IgD-negative memory B cell (primary cell): ENCODE results near the gene BCL2L11. TPM values are rescaled to one million over a fixed set of nuclear protein-coding genes. Genes with fewer than 3 reads are reported as not detected.

Source experiments
- H3K27ac Mint-ChIP-seq, 3 donors: one replicate each; pipeline ENCODE4 v1.8.0; 2020 to 2022; ENCODE audit warnings: mild to moderate bottlenecking in 3 of 3, mixed read lengths in 3 of 3, moderate library complexity in 1 of 3
- H3K27me3 Mint-ChIP-seq: one replicate; pipeline ENCODE4 v1.8.0; 2021; ENCODE audit warnings: mixed read lengths
- H3K36me3 Mint-ChIP-seq: one replicate; pipeline ENCODE4 v1.8.0; 2020; ENCODE audit warnings: mild to moderate bottlenecking, mixed read lengths
- H3K4me1 Mint-ChIP-seq, 3 donors: one replicate each; pipeline ENCODE4 v1.8.0; 2020 to 2022; ENCODE audit warnings: mixed read lengths in 3 of 3, mild to moderate bottlenecking in 1 of 3
- H3K4me3 Mint-ChIP-seq, 4 donors: one replicate each; pipeline ENCODE4 v1.8.0; 2020 to 2022; ENCODE audit warnings: mild to moderate bottlenecking in 4 of 4, mixed read lengths in 4 of 4, moderate library complexity in 3 of 4
- H3K9me3 Mint-ChIP-seq, 3 donors: one replicate each; pipeline ENCODE4 v1.8.0; 2020 to 2021; ENCODE audit warnings: mixed read lengths in 3 of 3, mild to moderate bottlenecking in 1 of 3
- polyA plus RNA-seq: library from polyadenylated mRNA; unstranded; fragments of 300-500 nt; fragmentation: Illumina TruSeq; gene quantifications from one replicate; pipeline ENCODE4 v1.2.3, GENCODE V29; 2021

Gene BCL2L11
- polyA plus RNA-seq, 1 donor from 2014 or later = 22.3 TPM

DNA sequence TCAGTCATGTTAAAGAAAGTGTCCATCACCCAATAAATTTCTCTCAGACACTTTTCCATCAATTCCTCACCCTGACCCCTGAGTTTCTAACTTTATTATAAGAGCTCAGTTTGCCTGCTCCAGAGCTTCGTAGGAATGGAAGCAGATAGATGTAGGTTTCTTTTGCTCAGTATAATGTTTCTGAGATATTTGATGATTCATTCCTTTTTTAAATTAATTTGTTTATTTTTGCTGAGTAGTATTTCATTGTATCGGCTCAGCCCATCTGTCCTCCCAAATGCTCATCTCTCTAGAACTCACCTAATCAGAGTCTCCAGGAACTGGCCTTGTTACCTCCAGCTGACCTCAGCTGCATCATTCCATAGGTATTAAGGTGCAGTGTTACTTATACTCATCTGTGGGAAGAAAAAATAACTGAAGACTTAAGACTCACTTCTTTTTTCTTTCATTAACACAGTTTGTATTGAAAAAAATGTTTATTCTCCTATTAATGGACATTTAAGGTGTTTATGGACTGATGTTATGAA lies 11.9 kb upstream of the BCL2L11 start:
- Mint-ChIP-seq H3K9me3 (no peaks in the 10 kb centered on the region), H3K27ac (no peak overlapping the region), H3K4me1 (no peaks in the 10 kb centered on the region), H3K27me3 (peaks cover 9% of the 10 kb centered on the region), H3K4me3 (no peak overlapping the region), H3K36me3 (peaks cover 2% of the 10 kb centered on the region)

DNA sequence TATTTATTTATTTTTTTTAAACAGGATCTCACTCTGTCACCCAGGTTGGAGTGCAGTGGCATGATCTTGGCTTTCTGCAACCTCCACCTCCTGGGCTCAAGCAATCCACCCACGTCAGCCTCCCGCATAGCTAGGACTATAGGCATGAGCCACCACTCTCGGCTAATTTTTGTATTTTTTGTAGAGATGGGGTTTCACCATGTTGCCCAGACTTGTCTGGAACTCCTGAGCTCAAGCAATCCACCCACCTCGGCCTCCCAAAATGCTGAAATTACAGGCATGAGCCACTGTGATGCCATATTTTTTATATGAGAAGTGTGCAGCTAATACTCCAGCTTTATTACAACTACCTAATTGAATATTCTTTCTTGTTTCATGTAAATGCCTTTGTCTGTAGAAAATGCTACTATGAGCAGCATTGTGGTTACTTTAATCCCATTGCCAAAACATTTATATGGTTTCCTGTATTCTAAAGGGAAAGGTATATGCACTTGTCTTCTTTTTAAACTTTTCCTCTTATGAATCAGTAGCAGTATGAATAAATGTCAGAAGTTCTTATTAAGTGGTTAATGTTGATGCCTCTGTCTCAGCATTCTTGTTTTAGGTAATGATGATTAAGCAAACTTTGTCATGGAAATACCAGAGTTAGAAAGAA lies 9.5 kb upstream of the BCL2L11 start:
- Mint-ChIP-seq H3K36me3 (peaks cover 2% of the 10 kb centered on the region), H3K4me3 (no peak overlapping the region), H3K27me3 (peaks cover 9% of the 10 kb centered on the region), H3K4me1 (no peaks in the 10 kb centered on the region), H3K9me3 (no peaks in the 10 kb centered on the region), H3K27ac (no peak overlapping the region)

DNA sequence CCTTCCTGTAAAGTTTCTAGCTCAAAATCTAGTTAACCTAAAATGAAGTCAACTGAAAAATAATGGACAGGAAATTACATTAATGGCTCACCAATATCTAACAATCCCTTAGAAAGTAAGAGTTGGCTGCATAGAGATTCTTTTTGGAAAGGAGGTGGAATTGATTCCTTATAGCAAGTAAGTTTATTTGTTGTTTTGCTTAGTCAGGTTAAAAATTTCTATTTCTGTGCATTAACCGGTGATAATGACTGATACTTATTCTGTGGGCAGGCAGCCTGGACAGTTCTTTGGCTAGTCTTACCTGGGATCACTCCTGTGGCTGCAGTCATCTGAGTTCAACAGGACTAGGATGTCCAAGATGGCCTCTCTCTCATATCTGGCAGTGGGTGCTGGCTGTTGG lies 6.9 kb upstream of the BCL2L11 start:
- H3K4me3 Mint-ChIP-seq = peak overlapping the region in 1 of 4 donors; percentile 22
- H3K36me3 Mint-ChIP-seq = peaks cover 2% of the 10 kb centered on the region
- peaks cover 29% of the 10 kb centered on the region for H3K27me3 Mint-ChIP-seq
- H3K27ac Mint-ChIP-seq = no peak overlapping the region
- peaks cover 16 to 21% (median 17%) of the 10 kb centered on the region in 3 donors for H3K4me1 Mint-ChIP-seq
- H3K9me3 Mint-ChIP-seq = no peaks in the 10 kb centered on the region

DNA sequence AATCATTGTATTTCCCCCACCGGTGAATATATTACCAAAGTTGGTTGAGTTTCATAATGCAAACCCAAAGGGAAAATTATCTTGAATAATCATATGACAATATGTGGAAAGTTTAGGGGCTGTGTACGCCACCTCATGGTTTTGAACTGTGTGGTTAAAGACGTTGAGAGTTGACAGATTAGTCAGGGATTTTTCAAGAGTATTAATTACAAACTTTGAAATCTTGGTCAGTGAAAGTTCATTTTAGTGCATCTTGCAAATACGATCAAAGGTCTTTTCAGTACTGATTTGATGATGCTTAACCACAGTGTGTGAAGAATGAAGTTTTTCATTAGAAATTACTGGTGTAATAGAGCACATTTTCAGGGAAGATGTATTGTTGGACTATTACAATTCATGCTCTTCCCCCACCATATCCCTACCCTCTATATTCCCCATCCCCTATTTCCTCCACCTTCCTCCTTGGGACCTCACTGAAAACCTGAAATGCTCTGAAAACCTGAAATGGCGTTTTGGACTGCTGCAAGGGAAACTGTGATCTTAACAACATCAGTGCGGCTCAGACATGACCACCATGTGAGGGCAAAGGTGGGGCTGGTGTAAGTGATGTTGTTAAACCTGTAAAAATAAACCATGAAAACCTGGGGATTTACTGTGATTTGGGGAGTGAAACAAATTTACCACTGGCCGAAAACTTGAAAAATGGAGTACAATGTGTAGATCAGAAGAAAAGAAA lies 4.5 kb upstream of the BCL2L11 start:
- no peaks in the 10 kb centered on the region for H3K36me3 Mint-ChIP-seq
- peak overlapping the region; percentile 8 to 88 (median 16) for H3K27ac Mint-ChIP-seq
- peak overlapping the region in 1 of 4 donors; percentile 79 for H3K4me3 Mint-ChIP-seq
- H3K9me3 Mint-ChIP-seq = no peaks in the 10 kb centered on the region
- peaks cover 20 to 32% (median 22%) of the 10 kb centered on the region in 3 donors for H3K4me1 Mint-ChIP-seq
- H3K27me3 Mint-ChIP-seq = peaks cover 41% of the 10 kb centered on the region

DNA sequence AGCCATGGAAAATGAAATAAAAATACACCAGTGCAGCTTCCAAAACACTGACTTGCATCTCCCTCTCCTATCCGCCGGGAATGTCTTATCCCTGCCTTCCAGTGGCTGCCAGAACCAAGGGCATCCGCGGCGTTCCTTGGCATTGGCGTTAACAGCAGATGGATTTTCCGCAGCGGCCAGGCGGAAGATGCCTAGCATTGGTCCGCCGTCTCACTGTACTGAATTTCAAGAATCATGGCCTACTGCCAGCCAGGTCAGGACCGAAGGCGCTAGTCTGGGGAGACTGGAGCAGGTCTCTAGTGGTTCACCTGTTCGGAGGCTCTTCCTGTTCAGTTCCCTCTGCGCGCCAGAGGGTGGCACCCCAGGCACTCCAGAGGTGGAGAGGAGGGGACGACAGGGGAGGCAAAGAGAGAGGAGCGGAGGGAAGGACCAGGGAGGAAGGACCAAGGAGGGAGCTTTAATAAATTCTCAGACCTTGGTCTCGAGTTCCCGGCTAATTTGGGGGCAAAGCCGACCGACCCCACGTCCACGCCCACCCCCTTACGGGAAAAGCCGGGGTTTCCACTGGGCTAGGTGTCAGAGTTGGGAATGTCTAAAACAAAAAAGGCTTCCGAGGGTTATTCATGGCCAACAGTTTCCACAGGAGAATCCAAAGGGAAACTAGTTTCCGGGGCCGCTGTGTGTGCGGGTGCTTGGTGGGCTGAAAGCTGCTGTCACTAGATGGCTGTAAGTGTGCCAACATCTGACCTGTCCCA lies 3.7 kb upstream of the BCL2L11 start:
- Mint-ChIP-seq H3K27ac (peak overlapping the region; percentile 16 to 90 (median 88)), H3K36me3 (no peaks in the 10 kb centered on the region), H3K27me3 (peaks cover 41% of the 10 kb centered on the region), H3K4me1 (peaks cover 20 to 34% (median 22%) of the 10 kb centered on the region in 3 donors), H3K4me3 (peak overlapping the region; percentile 76 to 95 (median 82)), H3K9me3 (no peaks in the 10 kb centered on the region)

DNA sequence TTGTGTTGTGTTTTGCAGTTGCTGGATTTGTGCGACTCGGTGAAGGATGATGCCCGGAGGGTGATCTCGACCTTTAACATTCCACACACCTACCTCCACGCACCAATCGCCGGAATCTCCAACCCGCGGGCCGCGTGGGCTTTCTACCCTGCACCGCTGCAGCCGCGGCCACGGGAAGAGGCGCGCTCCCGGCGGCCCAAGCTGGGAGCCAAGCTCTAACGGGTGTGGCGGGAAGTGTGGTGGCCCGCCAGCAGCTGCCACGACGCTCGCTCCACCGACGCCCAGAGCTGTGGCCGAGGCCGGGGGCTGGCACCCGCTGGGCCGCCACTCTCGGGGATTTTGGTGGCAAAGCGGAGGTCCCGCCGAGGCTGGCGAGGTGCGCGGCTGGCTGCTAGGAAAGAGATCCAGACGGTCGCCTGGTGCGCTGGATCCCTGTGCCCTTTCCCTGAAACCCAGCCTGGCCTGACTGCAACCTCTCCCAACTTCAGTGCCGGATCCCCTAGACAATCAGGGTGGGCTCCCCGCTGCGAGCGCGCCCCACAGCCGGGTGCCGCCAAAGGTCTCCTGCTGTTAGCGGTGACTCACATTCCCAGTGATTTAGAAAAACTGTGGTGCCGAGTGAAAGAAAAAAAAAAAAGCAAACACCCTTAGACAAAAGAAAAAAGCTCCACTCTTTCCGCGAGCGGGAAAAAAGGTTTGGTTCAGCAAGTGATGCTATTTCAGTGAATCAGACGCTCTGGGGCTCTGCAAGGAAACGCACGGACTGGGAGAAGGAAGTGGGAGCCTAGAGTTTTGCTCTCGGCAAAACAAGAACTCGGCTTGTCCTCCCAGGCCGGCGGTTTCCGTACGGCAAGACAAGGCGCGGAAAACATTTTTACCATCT lies 2.9 kb upstream of the BCL2L11 start:
- Mint-ChIP-seq H3K27ac (peak overlapping the region; percentile 41 to 96 (median 90)), H3K27me3 (peaks cover 39% of the 10 kb centered on the region), H3K9me3 (no peaks in the 10 kb centered on the region), H3K4me1 (peaks cover 20 to 35% (median 22%) of the 10 kb centered on the region in 3 donors), H3K36me3 (no peaks in the 10 kb centered on the region), H3K4me3 (peak overlapping the region; percentile 88 to 98 (median 95))

DNA sequence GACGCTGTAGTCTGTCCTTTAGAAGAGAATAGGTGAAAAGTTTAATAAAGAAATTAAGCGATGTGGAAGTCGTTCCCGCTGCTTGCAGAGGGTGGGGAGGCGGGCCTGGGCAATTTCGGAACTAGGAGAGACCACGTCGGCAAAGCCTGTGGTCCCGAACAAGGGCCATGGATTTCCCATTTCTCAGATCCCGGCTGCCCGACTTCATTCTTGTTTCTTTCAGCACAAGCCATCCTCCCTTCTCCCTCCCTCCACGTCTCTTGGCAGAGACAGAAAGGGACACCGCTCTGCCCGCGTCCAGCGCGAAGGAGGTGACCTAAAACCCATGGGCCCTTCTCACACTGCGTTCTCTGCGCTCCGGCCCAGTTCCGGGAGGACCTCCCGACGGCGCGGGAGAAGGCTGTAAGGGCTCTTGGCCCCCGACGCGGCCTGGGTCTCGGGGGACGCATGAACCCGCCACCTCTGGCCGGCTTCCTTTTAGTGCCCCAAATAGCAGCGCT lies 2.2 kb upstream of the BCL2L11 start:
- H3K27me3 Mint-ChIP-seq = peaks cover 37% of the 10 kb centered on the region
- peak overlapping the region; percentile 88 to 98 (median 95) for H3K4me3 Mint-ChIP-seq
- peak overlapping the region; percentile 86 to 96 (median 90) for H3K27ac Mint-ChIP-seq
- H3K9me3 Mint-ChIP-seq = no peaks in the 10 kb centered on the region
- no peaks in the 10 kb centered on the region for H3K36me3 Mint-ChIP-seq
- peaks cover 20 to 40% (median 22%) of the 10 kb centered on the region in 3 donors for H3K4me1 Mint-ChIP-seq

DNA sequence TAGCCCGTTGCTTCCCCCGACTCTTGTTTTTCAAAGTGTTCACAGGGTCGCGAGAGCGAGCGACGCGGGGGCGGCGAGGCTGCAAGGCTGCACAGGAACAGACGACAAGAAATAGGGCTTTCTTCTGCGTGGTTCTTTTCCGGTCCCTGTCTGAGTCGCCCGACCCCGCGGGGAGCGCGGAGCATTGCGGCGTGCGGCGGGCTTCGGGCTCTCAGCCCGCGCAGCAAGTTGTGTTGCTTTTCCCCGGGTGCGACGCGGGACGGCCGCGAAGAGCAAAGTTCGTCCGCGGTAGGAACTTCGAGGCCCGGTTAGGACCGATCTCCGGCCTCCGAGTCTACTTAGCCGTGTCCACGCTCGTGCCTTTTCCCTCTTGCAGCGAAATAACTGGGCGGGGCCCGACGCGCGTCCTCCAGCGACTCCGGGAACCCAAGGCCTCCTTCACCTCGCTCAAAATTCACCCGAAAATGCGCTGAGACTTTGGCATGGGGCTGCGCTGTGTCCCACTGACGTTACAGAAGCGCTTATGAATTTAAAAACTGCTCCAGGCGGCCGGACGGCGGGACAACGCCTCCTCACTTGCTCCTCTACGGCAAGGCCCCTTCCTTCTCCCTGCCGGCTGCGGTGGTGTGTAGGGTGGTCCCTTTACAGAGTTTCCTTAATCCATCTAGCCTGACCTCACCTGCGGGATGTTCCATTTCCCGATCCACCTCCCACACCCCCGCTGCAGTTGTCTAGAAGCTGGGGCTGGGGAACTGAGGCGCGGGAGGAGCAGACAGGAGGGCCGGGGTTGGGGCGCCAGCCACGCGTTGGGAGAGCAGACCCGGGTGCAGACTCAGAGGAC lies 1.5 kb upstream of the BCL2L11 start:
- Mint-ChIP-seq H3K27me3 (peaks cover 36% of the 10 kb centered on the region), H3K4me1 (peaks cover 21 to 40% (median 22%) of the 10 kb centered on the region in 3 donors), H3K4me3 (peak overlapping the region; percentile 88 to 98 (median 95)), H3K36me3 (peaks cover 2% of the 10 kb centered on the region), H3K27ac (peak overlapping the region; percentile 87 to 97 (median 90)), H3K9me3 (no peaks in the 10 kb centered on the region)

DNA sequence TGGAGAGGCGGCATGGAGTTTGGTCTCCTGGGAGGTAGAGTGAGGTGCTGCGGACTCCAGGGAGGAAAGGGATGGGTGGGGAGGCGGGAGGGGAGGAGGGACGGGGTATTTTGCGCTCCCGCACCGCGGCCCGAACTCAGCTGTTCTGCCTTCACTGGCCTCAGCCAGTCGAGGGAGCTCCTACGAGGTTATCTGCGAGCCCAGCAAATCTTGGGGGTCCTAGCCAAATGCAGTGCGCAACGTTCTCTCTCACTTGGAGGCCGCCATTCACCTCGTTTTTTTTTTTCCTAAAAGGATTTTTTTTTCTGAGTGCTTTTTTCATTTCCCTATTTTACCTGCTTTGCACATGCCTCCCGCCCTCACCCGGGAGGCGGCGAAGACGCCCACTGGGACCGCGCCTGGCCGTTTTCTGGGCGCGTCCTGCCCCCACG lies 877 bp upstream of the BCL2L11 start:
- H3K4me3 Mint-ChIP-seq = peak overlapping the region; percentile 88 to 98 (median 95)
- peaks cover 21 to 40% (median 24%) of the 10 kb centered on the region in 3 donors for H3K4me1 Mint-ChIP-seq
- peaks cover 36% of the 10 kb centered on the region for H3K27me3 Mint-ChIP-seq
- peak overlapping the region; percentile 87 to 97 (median 90) for H3K27ac Mint-ChIP-seq
- no peaks in the 10 kb centered on the region for H3K9me3 Mint-ChIP-seq
- H3K36me3 Mint-ChIP-seq = peaks cover 2% of the 10 kb centered on the region

DNA sequence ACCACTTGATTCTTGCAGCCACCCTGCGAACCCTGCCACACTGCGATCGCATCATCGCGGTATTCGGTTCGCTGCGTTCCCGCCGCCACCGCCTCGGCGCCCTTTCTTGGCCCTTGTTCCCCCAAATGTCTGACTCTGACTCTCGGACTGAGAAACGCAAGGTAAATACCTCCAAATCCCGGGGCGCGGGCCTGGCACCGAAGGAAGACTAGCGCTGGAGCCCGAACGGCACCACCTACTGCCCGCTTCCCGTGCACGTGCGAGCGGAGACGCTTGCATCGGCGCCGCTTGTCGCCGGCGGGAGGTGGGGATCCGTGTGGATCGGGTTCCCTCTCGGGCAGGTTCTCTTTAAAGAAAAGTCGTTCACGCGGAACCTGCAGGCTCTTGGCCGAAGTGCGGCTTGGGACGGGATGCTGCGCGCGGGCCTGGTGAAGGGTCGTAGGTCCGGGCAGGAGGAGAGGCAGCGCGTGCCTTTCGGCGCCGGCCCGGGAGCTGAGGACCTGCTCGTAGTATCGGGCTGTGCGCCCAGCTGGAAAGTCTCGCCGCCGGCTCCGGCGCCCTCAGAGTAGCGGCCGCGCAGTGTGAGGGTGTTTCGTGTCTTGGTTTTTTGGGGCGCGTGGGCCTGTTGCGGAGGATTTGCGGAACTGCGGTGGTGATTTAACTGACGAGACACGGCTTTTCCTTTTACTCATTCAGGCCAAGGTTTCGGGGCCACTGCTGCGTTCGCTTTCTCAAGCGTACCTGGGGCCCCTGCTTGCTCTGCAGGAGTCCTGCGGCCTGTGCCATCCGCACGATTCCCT lies 514 bp downstream of the BCL2L11 start:
- peak overlapping the region; percentile 90 to 92 (median 91) for H3K27ac Mint-ChIP-seq
- H3K4me3 Mint-ChIP-seq = peak overlapping the region; percentile 94 to 98 (median 98)
- H3K4me1 Mint-ChIP-seq = peaks cover 29 to 45% (median 33%) of the 10 kb centered on the region in 3 donors
- peaks cover 36% of the 10 kb centered on the region for H3K27me3 Mint-ChIP-seq
- H3K9me3 Mint-ChIP-seq = no peaks in the 10 kb centered on the region
- peaks cover 7% of the 10 kb centered on the region for H3K36me3 Mint-ChIP-seq

DNA sequence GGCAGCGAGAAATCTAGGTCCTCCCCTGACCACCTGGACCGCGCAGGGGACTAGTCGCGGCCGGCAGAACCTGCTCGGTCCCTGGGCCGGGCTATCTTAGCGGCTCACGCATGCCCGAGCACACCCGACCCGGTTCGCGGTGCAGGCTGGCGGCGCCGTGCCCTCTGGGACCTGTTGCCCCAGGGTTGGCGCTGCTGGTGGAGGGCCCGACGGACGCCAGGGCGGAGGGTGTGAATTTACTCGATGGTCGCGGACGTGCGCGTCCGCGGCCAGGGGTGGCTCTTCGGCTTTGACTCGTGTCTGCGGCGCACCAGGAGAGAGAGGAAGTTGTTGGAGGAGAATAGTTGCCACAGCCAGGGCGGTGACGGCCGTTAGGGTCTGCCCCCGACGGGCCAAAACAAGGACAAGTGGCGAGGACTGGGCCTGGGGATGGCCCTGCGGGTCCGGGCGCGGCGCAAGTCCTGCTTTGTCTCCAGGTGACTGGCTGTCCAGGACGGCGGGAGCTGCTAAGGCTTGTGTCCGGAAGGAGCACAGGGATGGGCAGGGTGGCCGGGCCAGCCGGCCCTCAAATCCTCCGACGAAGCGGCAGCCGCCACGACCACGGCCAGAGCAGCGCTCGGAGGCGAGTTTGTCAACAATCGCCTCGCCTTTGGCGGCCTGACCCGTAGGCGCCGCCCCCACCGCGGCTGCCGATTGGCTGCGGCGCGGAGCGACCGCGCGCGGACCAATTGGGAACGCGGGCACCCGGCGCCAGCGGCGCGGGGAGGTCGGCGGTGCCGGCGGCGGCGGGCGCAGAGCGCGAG lies 1.3 kb downstream of the BCL2L11 start:
- Mint-ChIP-seq H3K9me3 (no peaks in the 10 kb centered on the region), H3K4me3 (peak overlapping the region; percentile 94 to 98 (median 98)), H3K36me3 (peaks cover 12% of the 10 kb centered on the region), H3K27me3 (peaks cover 28% of the 10 kb centered on the region), H3K4me1 (peaks cover 32 to 50% (median 33%) of the 10 kb centered on the region in 3 donors), H3K27ac (peak overlapping the region; percentile 90 to 92 (median 91))
